ENCODE data around the gene SLC17A2. TPM values are rescaled to one million over a fixed set of nuclear protein-coding genes. Genes with fewer than 3 reads are reported as not detected.
A peak's percentile ranks its signal among the peaks of the same experiment; 100 is the strongest.

The SLC17A2 gene
- total and polyA plus RNA-seq, 8 donors, result 0.05 to 0.21 (median 0.20) TPM; not detected in 5

- Histone ChIP-seq H3K9me3 (no peaks in the 10 kb centered on the region), H3K4me1 (no peaks in the 10 kb centered on the region), H3K4me3 (no peak overlapping the region), H3K27ac (no peak overlapping the region), H3K27me3 (no peaks in the 10 kb centered on the region), H3K36me3 (no peaks in the 10 kb centered on the region)
- TF ChIP-seq CTCF (IDR thresholded peaks at IDR 0.05), result no peak
- ATAC-seq (no peak), DNase-seq (no peak), FAIRE-seq (no peak)
- intact Hi-C loops (cut with DNase I), result no loop called here
- WGBS, 2 donors, result 43 to 48% methylated on average over 2 of the region's 2 CpGs
Observed at GRCh38 chr6:25888626-25889025, 41.9 kb downstream of the SLC17A2 start.

GRCh38 chr6:25886066-25886465, 44.4 kb downstream of the SLC17A2 start:
- H3K36me3 ChIP-seq, result no peaks in the 10 kb centered on the region
- TF ChIP-seq CTCF (IDR thresholded peaks at IDR 0.05), result no peak
- no peak overlapping the region for H3K27ac ChIP-seq
- no peaks in the 10 kb centered on the region for H3K9me3 ChIP-seq
- FAIRE-seq, result no peak
- no peaks in the 10 kb centered on the region for H3K4me1 ChIP-seq
- intact Hi-C loops (cut with DNase I), result no loop called here
- no peaks in the 10 kb centered on the region for H3K27me3 ChIP-seq
- H3K4me3 ChIP-seq, result no peak overlapping the region
- WGBS, 2 donors, result 90% methylated on average over 2 of the region's 2 CpGs
- DNase-seq, result no peak
- no peak for ATAC-seq

- no peaks in the 10 kb centered on the region for H3K27me3 ChIP-seq
- ATAC-seq, result peak in 1 of 4 donors; percentile 29
- H3K9me3 ChIP-seq, result no peaks in the 10 kb centered on the region
- intact Hi-C loops (cut with DNase I), result no loop called here
- TF ChIP-seq CTCF (IDR thresholded peaks at IDR 0.05), result no peak
- no peaks in the 10 kb centered on the region for H3K36me3 ChIP-seq
- no peak overlapping the region for H3K4me3 ChIP-seq
- WGBS, 2 donors, result 50 to 54% methylated on average over 2 of the region's 2 CpGs
- no peaks in the 10 kb centered on the region for H3K4me1 ChIP-seq
- no peak for FAIRE-seq
- H3K27ac ChIP-seq, result no peak overlapping the region
- DNase-seq, result no peak
Observed at GRCh38 chr6:25883991-25884390, 46.5 kb downstream of the SLC17A2 start.

- Histone ChIP-seq H3K9me3 (no peaks in the 10 kb centered on the region), H3K36me3 (no peaks in the 10 kb centered on the region), H3K4me3 (no peak overlapping the region), H3K27ac (no peak overlapping the region), H3K4me1 (no peaks in the 10 kb centered on the region), H3K27me3 (no peaks in the 10 kb centered on the region)
- intact Hi-C loops (cut with DNase I), result no loop called here
- TF ChIP-seq CTCF (IDR thresholded peaks at IDR 0.05), result no peak
- no peak for FAIRE-seq
- ATAC-seq, result no peak
- WGBS, 2 donors, result 94 to 96% methylated on average over 1 of the region's 1 CpG
- DNase-seq, result no peak
Observed at GRCh38 chr6:25883536-25883935, 47.0 kb downstream of the SLC17A2 start.

- H3K4me3 ChIP-seq, result no peak overlapping the region
- no peak for TF ChIP-seq CTCF (IDR thresholded peaks at IDR 0.05)
- no peaks in the 10 kb centered on the region for H3K27me3 ChIP-seq
- no peaks in the 10 kb centered on the region for H3K9me3 ChIP-seq
- no peak overlapping the region for H3K27ac ChIP-seq
- 70 to 76% methylated on average over 28 of the region's 28 CpGs for WGBS, 2 donors
- no peaks in the 10 kb centered on the region for H3K36me3 ChIP-seq
- no peak for FAIRE-seq
- ATAC-seq, result peak; percentile 38 to 66 (median 60)
- no peaks in the 10 kb centered on the region for H3K4me1 ChIP-seq
- intact Hi-C loops (cut with DNase I), result no loop called here
- peak in 5 of 6 donors; percentile 13 to 77 (median 34) for DNase-seq
Observed at GRCh38 chr6:25882051-25882496, 48.4 kb downstream of the SLC17A2 start.

Data from pancreas (tissue), 10 donors.